GM19372 (cell line): ENCODE data around the gene HYAL3.
"Not testable (repeated sequence)": the region's sequence is repeated elsewhere in the genome, so short reads cannot be mapped to it uniquely, and the experiment has no call there.

Experiments
- ATAC-seq: cut with Tn5 transposase; IDR thresholded peaks from one replicate; pipeline ENCODE4 v1.9.1; 2021; ENCODE audit warnings: mild to moderate bottlenecking, low read depth, moderate library complexity; ENCODE audit not compliant: unreplicated experiment

HYAL3 gene

DNA sequence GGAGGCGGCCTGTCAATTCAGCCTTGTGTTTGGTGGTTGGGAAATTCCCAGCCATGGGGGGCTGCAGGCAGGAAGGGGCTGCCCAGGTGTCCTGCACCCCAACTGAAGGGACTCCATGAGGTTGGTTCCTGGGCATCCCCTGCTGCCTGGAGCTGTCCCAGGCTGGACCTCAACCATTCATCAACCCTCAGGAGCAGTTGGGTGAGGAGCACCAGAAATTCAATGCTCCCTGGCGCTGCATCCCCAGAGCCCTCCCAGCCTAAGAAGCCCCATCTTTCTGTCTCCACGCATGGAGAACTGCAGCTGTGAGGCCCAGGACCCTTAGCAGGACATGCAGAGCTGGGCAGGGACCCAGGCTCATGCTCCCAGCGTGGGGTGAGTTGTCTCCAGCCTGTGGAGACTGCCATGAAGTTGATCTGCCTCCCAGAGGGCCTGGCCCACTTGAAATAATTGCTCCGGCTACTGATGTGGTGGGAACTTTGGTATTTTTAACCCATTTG is 38.2 kb downstream of the HYAL3 start:
- ATAC-seq = no peak

GRCh38 chr3:50260027-50260941 is 38.9 kb downstream of the HYAL3 start:
- ATAC-seq = peak; percentile 91

- no peak for ATAC-seq
Observed at GRCh38 chr3:50259432-50260026, 39.7 kb downstream of the HYAL3 start.

GRCh38 chr3:50258979-50259378 is 40.2 kb downstream of the HYAL3 start:
- ATAC-seq = no peak

DNA sequence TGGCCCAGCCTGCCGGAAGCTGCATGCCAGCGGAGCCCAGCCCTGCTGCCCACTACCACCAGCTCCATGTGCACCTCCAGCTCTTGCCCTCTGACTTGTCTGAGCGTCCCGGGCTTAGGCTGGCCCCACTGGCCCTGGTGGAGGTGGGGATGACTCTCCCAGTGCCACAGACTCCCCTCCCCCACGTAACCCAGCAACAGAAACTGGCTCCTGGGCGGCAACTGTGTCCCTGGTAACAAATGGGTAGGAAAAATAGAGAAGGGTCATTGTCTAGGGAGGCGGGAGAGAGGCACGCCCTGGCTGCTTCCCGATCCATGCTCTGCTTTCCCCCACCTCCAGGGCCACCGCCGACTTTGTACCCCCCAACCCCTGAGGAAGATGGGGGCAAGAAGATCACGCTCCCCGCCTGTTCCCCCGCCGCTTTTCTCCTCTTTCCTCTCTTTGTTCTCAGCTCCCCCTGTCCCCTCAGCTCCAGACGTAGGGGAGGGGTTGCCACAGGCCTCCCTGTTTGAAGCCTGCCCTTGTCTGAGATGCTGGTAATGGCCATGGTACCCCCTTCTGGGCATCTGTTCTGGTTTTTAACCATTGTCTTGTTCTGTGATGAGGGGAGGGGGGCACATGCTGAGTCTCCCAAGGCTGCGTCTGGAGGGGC is 41.0 kb downstream of the HYAL3 start:
- ATAC-seq = no peak

- no peak for ATAC-seq
Observed at GRCh38 chr3:50256978-50257890, 42.0 kb downstream of the HYAL3 start.

DNA sequence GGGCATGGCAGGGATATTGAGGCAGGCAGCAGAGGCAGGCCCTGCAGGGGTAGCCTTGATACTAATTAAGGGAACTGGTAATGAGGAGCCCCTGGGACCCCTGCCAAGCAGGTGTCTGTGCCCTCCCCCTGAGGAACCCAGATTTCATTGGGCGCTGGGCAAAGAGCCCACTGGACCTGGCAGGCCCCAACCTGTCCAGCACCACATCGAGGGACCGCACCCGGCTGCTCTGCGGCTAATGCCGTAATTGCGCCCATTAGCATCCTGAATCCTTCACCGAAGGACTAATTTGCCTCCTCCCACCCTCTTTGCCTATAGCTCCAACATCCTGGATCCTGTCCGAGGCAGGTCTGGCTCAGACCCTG is 44.0 kb downstream of the HYAL3 start:
- no peak for ATAC-seq

DNA sequence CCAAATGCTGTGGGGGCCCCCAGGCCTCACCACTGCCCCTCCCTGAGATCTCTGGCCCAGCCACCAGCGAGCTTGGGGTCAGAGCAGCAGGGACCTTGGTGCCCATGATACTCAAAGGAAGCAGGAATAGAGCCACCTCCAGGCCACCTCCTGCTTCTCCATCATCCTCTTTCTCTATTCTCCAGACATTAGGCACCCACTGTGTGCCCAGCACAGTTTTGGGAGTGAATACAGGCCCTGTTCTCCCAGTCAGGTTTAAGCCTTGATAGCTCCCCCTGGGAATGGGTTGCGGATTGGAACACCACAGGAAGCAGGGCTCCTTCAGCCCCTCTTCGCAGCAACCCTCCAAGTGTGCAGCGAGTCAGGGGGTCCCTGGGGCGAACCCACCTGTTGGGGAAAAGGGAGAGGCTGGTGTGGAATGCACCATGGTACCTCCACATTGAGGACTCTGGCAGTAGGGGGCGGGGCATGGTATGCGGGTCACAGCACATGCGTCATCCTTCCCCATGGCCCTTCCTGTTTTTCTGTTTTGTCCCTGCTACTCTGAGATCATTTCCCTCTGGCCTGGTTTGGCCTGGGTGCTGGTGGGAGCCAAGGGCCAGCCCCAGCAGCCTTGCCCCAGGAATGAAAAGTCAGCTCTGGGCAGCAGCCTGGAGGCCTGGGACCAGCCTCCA is 44.5 kb downstream of the HYAL3 start:
- no peak for ATAC-seq

- ATAC-seq = no peak
Observed at GRCh38 chr3:50251220-50251619, 48.0 kb downstream of the HYAL3 start.

GRCh38 chr3:50250514-50250913 is 48.7 kb downstream of the HYAL3 start:
- ATAC-seq = no peak

- ATAC-seq = no peak
Observed at GRCh38 chr3:50249457-50249856, 49.7 kb downstream of the HYAL3 start.

- no peak for ATAC-seq
Observed at GRCh38 chr3:50248387-50248786, 50.8 kb downstream of the HYAL3 start.

DNA sequence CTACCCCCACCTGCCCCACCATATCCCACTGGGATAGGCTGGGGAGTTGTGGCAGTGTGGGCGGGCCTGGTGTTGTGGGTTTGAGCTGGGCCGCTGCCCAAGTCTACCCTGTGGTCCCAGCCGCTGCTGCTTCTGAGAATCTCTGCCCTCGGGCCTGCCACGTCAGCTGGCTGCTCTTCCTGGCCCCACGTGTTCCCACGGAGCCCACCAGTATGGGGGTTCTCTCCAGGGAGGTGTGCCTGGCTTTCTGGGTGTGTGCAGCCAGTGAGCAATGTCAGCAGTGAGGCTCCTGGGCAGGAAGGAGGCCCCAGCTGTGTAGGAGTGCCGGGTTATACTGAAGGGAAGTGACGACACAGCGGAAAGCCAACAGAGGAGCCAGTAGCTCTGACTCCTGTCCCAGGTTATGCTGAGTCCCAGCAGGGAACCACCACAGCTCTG is 52.7 kb downstream of the HYAL3 start:
- ATAC-seq = peak; percentile 65

DNA sequence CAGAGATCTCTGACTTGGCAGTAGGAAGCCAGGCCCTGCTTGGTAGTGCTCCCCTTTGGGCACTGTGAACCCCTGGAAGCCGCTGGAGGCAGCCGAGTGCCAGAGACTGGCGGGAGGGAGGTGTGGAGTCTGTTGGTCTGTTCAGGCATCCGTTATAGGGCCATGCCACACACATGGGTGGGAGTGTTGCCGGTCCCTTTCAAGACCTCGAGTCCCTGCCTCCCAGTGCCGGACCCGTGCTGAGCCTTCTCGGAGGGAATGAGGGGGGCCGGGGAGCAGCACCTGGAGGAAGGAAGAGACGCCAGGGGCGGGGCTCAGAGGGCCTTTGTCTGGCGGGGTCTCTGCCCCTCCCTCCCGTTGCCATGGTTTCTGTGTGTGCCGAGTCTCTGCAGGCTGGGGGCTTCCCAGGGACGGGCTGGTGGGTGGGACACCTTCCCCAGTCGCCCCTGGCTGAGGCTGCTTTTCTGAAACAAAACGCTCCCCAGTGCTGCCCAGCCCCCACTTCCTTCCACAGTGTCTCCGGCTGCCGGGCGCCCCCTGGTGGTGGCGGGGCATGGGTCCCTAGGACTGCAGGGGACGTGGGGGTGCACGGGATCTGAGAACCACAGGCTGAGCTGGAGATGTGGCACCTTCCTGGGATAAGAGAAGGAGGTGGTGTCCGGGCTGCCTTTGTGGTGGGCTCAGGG is 53.2 kb downstream of the HYAL3 start:
- ATAC-seq = peak; percentile 73

GRCh38 chr3:50245251-50245745 is 53.9 kb downstream of the HYAL3 start:
- no peak for ATAC-seq

GRCh38 chr3:50244813-50245212 is 54.4 kb downstream of the HYAL3 start:
- ATAC-seq = not testable (repeated sequence)

DNA sequence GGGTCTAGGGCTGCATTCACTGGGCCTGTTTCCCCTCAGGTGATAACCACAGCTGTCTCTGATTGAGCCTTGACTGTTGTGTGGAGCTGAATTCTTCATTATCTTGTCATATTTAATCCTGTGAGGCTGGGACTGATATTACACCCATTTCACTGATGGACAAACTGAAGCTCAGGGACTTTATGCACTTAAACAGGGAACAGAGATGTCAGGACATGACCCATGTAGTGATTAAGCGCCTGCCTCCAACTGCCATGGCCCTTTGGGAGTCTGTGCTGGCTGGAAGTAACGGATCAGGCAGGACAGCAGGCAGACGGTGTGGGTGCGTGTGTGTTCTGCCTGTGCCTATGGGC is 55.7 kb downstream of the HYAL3 start:
- ATAC-seq = no peak

DNA sequence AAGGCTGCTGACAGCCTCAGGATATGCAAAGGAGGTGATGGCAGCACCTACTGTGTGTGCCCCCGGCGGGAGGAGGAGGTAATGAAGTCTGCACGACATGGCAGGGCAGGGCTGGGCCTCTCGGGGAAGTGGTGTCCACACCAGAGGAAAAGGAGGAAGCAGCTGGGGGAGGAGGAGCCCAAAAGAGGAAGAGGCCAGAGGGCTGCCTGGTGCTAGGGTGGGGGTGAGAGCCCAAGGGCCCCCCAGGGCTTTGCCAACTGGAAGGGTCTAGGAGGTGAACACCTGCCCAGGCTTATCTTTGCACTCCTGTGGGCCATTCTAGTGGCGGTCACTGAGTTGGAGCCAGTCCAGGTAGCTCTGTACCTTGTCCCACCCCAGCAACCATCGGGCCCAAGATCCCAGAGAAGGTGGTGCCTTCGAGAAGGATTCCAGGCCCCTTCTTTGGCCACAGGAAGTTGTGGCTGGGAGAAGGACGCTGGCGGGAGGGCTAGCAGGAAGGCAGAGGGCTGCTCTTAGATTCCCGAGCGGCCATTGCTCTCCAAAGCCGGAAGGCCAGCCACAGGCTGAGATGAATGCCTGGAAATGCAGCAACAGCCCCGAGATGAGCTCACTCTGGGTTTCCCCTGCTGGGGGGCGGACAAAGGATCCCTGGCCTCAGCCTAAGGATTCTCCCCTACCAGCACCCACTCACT is 56.2 kb downstream of the HYAL3 start:
- no peak for ATAC-seq
